Measurements from ENCODE around the gene DEPDC5. TPM values are rescaled to one million over a fixed set of nuclear protein-coding genes. Genes with fewer than 3 reads are reported as not detected.
"Not testable (repeated sequence)": the region's sequence is repeated elsewhere in the genome, so short reads cannot be mapped to it uniquely, and the experiment has no call there.

DEPDC5 gene
- total and polyA plus RNA-seq, 2 donors (not counting 1 experiment from before 2014, with no cell fraction given) = 35.5 to 124 TPM

DNA sequence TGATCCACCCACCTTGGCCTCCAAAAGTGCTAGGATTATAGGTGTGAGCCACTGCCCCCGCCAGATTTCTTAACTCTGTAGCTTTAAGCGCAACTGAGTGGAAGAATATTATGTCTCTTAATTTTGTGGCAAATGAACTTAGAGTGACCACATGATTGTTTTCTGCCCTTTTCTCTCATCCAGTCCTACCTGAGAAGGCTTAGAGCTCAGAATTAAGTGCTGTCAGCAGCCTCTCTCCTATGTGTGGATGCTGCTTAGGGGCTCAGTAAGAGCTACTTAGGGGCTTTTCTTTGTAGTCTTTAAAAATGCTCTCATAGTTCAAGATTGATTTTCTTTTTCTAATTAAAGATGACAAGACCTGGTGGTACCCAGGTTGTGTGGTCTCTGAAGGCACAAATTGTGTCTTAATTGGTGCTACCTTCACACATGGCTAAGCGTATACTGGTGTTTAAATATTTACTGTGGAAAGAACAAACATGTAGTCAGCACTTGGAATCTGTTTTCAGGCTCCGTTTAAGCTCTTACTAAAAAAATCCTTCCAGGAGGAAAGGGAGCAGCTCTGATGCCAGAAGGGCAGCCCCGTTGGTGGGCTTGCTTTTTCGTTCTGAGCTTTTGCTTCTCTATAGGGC lies 59.3 kb downstream of the DEPDC5 start:
- no peaks in the 10 kb centered on the region for H3K9me3 Mint-ChIP-seq (ENCODE audit: insufficient read depth)
- no peaks in the 10 kb centered on the region for H3K4me1 ChIP-seq (ENCODE audit: control insufficient read depth in 2 of 2, insufficient read depth in 2 of 2, low read length in 2 of 2)
- H3K27ac ChIP-seq (ENCODE audit: low read length in 2 of 2) = no peak overlapping the region
- 85% methylated on average over 2 of the region's 6 CpGs for WGBS (ENCODE audit: insufficient coverage)
- TF ChIP-seq EZH2 (IDR thresholded peaks at IDR 0.05; ENCODE audit: borderline replicate concordance, insufficient read depth, low read depth, low read length, poor library complexity, severe bottlenecking) = no peak
- TF ChIP-seq, protein P1, sequence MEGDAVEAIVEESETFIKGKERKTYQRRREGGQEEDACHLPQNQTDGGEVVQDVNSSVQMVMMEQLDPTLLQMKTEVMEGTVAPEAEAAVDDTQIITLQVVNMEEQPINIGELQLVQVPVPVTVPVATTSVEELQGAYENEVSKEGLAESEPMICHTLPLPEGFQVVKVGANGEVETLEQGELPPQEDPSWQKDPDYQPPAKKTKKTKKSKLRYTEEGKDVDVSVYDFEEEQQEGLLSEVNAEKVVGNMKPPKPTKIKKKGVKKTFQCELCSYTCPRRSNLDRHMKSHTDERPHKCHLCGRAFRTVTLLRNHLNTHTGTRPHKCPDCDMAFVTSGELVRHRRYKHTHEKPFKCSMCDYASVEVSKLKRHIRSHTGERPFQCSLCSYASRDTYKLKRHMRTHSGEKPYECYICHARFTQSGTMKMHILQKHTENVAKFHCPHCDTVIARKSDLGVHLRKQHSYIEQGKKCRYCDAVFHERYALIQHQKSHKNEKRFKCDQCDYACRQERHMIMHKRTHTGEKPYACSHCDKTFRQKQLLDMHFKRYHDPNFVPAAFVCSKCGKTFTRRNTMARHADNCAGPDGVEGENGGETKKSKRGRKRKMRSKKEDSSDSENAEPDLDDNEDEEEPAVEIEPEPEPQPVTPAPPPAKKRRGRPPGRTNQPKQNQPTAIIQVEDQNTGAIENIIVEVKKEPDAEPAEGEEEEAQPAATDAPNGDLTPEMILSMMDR (IDR thresholded peaks at IDR 0.05) = no peak
- peaks cover 0 to 72% of the 10 kb centered on the region in 2 experiments for H3K36me3 ChIP-seq (replicated peaks in 1 of 2; ENCODE audit: control extremely low read depth in 1 of 2, control insufficient read depth in 1 of 2, extremely low read depth in 1 of 2, insufficient read depth in 2 of 2, low read length in 1 of 2)
- no peaks in the 10 kb centered on the region for H3K27me3 ChIP-seq (replicated peaks in 1 of 4; ENCODE audit: control extremely low read depth in 1 of 4, control insufficient read depth in 3 of 4, insufficient read depth in 4 of 4, low read length in 3 of 4)
- no peak overlapping the region for H3K4me2 ChIP-seq (replicated peaks; ENCODE audit: low read depth, low read length, poor library complexity, severe bottlenecking)
- H3K27me3 Mint-ChIP-seq = no peaks in the 10 kb centered on the region
- POLR2A ChIA-PET = interaction anchor here (0.9 kb wide), 1 partner anchor 13 kb away, joined by 4 read pairs; no protein-coding TSS in a partner anchor
- intact Hi-C loops (cut with micrococcal nuclease) = no loop called here
- no peaks in the 10 kb centered on the region for H3K9me3 ChIP-seq (ENCODE audit: control extremely low read depth in 1 of 3, control insufficient read depth in 2 of 3, insufficient read depth in 1 of 3, low read length in 2 of 3)
- H3K4me3 Mint-ChIP-seq = no peak overlapping the region
- no peak overlapping the region for H2AFZ ChIP-seq (ENCODE audit: insufficient read depth, low read depth, low read length, poor library complexity, severe bottlenecking)
- no peak overlapping the region for H3K9ac ChIP-seq (ENCODE audit: low read length)
- CTCF ChIA-PET = interaction anchor here (0.6 to 1.3 kb wide), 4 partner anchors 25 to 249 kb away, joined by 3 to 6 read pairs (median 4); no protein-coding TSS in a partner anchor
- DNase-seq (no peak), ATAC-seq (ENCODE audit: low read depth) (no peak)
- no peaks in the 10 kb centered on the region for H4K20me1 ChIP-seq (ENCODE audit: control insufficient read depth, insufficient read depth, low read length, poor library complexity, severe bottlenecking)
- H3K79me2 ChIP-seq (ENCODE audit: control insufficient read depth, insufficient read depth, low read length) = no peaks in the 10 kb centered on the region
- no peaks in the 10 kb centered on the region for H3K4me1 Mint-ChIP-seq
- H3K4me3 ChIP-seq (ENCODE audit: control extremely low read depth in 1 of 5, extremely low read depth in 1 of 5, insufficient read depth in 1 of 5, low read depth in 2 of 5, low read length in 4 of 5) = no peak overlapping the region
- H3K27ac Mint-ChIP-seq = no peak overlapping the region

DNA sequence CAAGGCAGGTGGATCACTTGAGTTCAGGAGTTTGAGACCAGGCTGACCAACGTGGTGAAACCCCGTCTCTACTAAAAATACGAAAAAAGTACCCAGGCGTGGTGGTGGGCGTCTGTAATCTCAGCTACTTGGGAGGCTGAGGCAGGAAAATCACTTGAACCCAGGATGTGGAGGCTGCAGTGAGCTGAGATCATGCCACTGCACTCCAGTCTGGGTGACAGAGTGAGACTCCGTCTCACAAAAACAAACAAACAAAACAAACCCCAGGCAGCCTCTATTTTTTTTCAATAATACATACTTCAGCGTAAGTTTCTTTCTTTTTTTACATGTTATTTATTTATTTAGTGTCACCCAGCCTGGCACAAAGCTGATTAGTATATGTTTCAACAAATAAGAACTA lies 60.1 kb downstream of the DEPDC5 start:
- H2AFZ ChIP-seq (ENCODE audit: insufficient read depth, low read depth, low read length, poor library complexity, severe bottlenecking); H3K27me3 ChIP-seq (replicated peaks in 1 of 4; ENCODE audit: control extremely low read depth in 1 of 4, control insufficient read depth in 3 of 4, insufficient read depth in 4 of 4, low read length in 3 of 4); H3K9me3 Mint-ChIP-seq (ENCODE audit: insufficient read depth); H4K20me1 ChIP-seq (ENCODE audit: control insufficient read depth, insufficient read depth, low read length, poor library complexity, severe bottlenecking); H3K4me1 ChIP-seq (ENCODE audit: control insufficient read depth in 2 of 2, insufficient read depth in 2 of 2, low read length in 2 of 2); H3K79me2 ChIP-seq (ENCODE audit: control insufficient read depth, insufficient read depth, low read length); intact Hi-C loops (cut with micrococcal nuclease); ATAC-seq (ENCODE audit: low read depth); H3K9ac ChIP-seq (ENCODE audit: low read length); POLR2A ChIA-PET; CTCF ChIA-PET; DNase-seq; H3K27ac ChIP-seq (ENCODE audit: low read length in 2 of 2); H3K4me1 Mint-ChIP-seq; H3K4me2 ChIP-seq (replicated peaks; ENCODE audit: low read depth, low read length, poor library complexity, severe bottlenecking); H3K27ac Mint-ChIP-seq; H3K9me3 ChIP-seq (ENCODE audit: control extremely low read depth in 1 of 3, control insufficient read depth in 2 of 3, insufficient read depth in 1 of 3, low read length in 2 of 3); H3K4me3 Mint-ChIP-seq; H3K27me3 Mint-ChIP-seq; H3K4me3 ChIP-seq (ENCODE audit: control extremely low read depth in 1 of 5, extremely low read depth in 1 of 5, insufficient read depth in 1 of 5, low read depth in 2 of 5, low read length in 4 of 5): not testable (repeated sequence)
- H3K36me3 ChIP-seq (replicated peaks in 1 of 2; ENCODE audit: control extremely low read depth in 1 of 2, control insufficient read depth in 1 of 2, extremely low read depth in 1 of 2, insufficient read depth in 2 of 2, low read length in 1 of 2) = peaks cover 0 to 80% of the 10 kb centered on the region in 2 experiments
- 83% methylated on average over 1 of the region's 7 CpGs for WGBS (ENCODE audit: insufficient coverage)

Data from B cell (primary cell).